Measurements from ENCODE around the gene FCER2. TPM values are rescaled to one million over a fixed set of nuclear protein-coding genes. Genes with fewer than 3 reads are reported as not detected.
A peak's percentile ranks its signal among the peaks of the same experiment; 100 is the strongest.

FCER2 gene
- total RNA-seq, 1 donor from 2014 or later: 0.30 TPM

GRCh38 chr19:7689165-7689564 lies 12.8 kb downstream of the FCER2 start:
- Histone ChIP-seq H3K4me1 (no peaks in the 10 kb centered on the region), H3K36me3 (no peaks in the 10 kb centered on the region), H3K4me3 (no peak overlapping the region), H3K9me3 (replicated peaks) (no peaks in the 10 kb centered on the region), H3K27ac (replicated peaks) (no peak overlapping the region), H3K27me3 (ENCODE audit: low read depth) (peaks cover 38% of the 10 kb centered on the region)
- DNase-seq: no peak
- TF ChIP-seq CTCF (IDR thresholded peaks at IDR 0.05; ENCODE audit: borderline replicate concordance): no peak
- intact Hi-C loops (cut with micrococcal nuclease): no loop called here

GRCh38 chr19:7687177-7687576 lies 14.8 kb downstream of the FCER2 start:
- DNase-seq: no peak
- H3K27me3 ChIP-seq (ENCODE audit: low read depth): peaks cover 27% of the 10 kb centered on the region
- TF ChIP-seq CTCF (IDR thresholded peaks at IDR 0.05; ENCODE audit: borderline replicate concordance): no peak
- no peaks in the 10 kb centered on the region for H3K9me3 ChIP-seq (replicated peaks)
- intact Hi-C loops (cut with micrococcal nuclease): no loop called here
- no peak overlapping the region for H3K4me3 ChIP-seq
- H3K27ac ChIP-seq (replicated peaks): no peak overlapping the region
- peaks cover 19% of the 10 kb centered on the region for H3K36me3 ChIP-seq
- peaks cover 2% of the 10 kb centered on the region for H3K4me1 ChIP-seq

GRCh38 chr19:7685546-7686445 lies 16.1 kb downstream of the FCER2 start:
- peaks cover 19% of the 10 kb centered on the region for H3K27me3 ChIP-seq (ENCODE audit: low read depth)
- no peaks in the 10 kb centered on the region for H3K9me3 ChIP-seq (replicated peaks)
- H3K4me3 ChIP-seq: no peak overlapping the region
- H3K36me3 ChIP-seq: peaks cover 19% of the 10 kb centered on the region
- intact Hi-C loops (cut with micrococcal nuclease): no loop called here
- no peak for DNase-seq
- TF ChIP-seq CTCF (IDR thresholded peaks at IDR 0.05; ENCODE audit: borderline replicate concordance): no peak
- H3K4me1 ChIP-seq: peaks cover 16% of the 10 kb centered on the region
- H3K27ac ChIP-seq (replicated peaks): no peak overlapping the region

- no peak for TF ChIP-seq CTCF (IDR thresholded peaks at IDR 0.05; ENCODE audit: borderline replicate concordance)
- Histone ChIP-seq H3K27me3 (ENCODE audit: low read depth) (peaks cover 25% of the 10 kb centered on the region), H3K4me3 (peak overlapping the region; percentile 97), H3K27ac (replicated peaks) (peak overlapping the region; percentile 87), H3K36me3 (peaks cover 19% of the 10 kb centered on the region), H3K9me3 (replicated peaks) (no peaks in the 10 kb centered on the region), H3K4me1 (peaks cover 21% of the 10 kb centered on the region)
- intact Hi-C loops (cut with micrococcal nuclease): no loop called here
- DNase-seq: no peak
These were observed 19.6 kb downstream of the FCER2 start for GRCh38 chr19:7682175-7682855.

GRCh38 chr19:7681340-7682174 lies 20.4 kb downstream of the FCER2 start:
- peaks cover 32% of the 10 kb centered on the region for H3K27me3 ChIP-seq (ENCODE audit: low read depth)
- peak; percentile 55 for TF ChIP-seq CTCF (IDR thresholded peaks at IDR 0.05; ENCODE audit: borderline replicate concordance)
- DNase-seq: peak; percentile 66
- peak overlapping the region; percentile 97 for H3K4me3 ChIP-seq
- no peaks in the 10 kb centered on the region for H3K9me3 ChIP-seq (replicated peaks)
- H3K4me1 ChIP-seq: peaks cover 21% of the 10 kb centered on the region
- intact Hi-C loops (cut with micrococcal nuclease): no loop called here
- peak overlapping the region; percentile 87 for H3K27ac ChIP-seq (replicated peaks)
- peaks cover 19% of the 10 kb centered on the region for H3K36me3 ChIP-seq
